HG03457 (cell line): ENCODE data around the gene AGAP1.

Source experiments
- ATAC-seq: cut with Tn5 transposase; IDR thresholded peaks from one replicate; pipeline ENCODE4 v1.9.1; 2021; ENCODE audit warnings: moderate number of reproducible peaks; ENCODE audit not compliant: unreplicated experiment

AGAP1 gene

GRCh38 chr2:235970204-235971040 is 476.6 kb downstream of the AGAP1 start:
- no peak for ATAC-seq

GRCh38 chr2:235976516-235976915 is 482.7 kb downstream of the AGAP1 start:
- ATAC-seq = no peak

DNA sequence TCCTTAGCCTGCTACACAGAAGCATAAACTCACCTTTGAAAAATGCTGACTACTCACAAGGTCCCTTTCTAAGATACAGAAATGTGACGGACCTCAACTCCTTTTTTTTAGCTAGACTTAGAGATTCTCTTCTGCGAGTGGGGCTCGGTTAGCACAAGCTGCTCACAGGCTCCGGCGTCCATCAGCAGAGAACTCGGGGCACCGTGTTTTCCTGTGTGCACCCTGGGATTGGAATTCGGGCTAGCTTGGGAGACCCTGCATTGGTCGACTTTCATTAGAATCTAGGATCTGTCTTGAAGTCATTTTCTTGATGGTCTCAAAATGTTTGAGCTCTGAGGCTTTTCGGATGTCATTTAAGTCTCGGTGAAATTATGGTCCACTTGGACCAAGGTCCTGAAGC is 483.1 kb downstream of the AGAP1 start:
- ATAC-seq = no peak

DNA sequence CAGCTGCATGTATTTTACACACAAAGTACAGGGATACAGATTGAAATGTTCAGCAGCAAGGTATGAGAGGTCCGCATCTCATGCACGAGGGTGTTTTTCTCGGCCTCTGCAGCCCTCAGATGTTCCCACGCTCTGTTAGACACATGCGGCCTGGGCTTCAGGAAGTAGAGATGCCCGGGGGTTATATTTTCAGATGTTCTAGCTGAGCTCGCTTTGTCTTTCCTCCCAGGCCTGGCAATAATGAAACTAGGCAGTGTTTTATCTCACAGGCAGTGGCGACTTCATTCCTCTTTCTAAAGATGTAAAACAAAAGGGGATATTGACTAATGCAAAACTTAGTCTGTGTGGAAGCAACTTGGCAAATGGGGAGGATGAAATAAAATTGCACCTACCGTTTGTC is 483.6 kb downstream of the AGAP1 start:
- no peak for ATAC-seq

DNA sequence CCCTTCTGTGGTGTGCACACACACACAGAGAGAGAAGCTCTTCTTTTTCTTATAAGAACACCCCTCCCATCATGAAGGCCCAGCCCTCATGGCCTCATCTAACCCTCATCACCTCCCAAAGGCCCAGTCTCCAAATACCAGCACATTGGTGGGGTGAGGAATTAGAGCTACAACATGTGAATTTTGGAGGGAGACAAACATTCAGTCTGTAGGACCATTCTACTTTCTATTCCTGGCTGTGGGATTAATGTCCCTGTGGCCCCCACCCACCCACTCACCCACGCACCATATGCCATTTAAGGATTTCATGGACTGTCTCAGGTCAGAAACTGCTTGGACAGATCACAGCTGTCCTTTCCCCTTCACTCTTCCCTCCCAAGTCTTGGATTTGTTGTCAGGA is 484.2 kb downstream of the AGAP1 start:
- ATAC-seq = no peak

DNA sequence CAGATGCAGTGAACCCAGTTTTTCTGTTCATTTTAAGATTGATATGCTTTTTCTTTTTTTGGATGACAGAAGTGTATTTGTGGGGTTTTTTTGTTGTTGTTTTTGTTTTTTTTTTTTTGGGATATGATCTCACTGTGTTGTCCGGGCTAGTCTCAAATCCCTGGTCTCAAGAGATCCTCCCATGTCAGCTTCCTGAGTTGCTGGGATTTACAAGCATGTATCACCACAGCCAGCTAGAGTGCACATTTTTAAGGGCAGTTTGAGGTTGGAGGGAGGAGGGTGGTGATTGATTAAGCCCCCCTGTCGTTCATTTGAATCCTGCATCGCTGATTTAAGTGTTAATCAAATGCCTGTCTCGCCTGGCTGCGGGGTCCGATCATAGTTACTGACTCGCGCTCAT is 485.2 kb downstream of the AGAP1 start:
- ATAC-seq = no peak

- ATAC-seq = no peak
Measured at GRCh38 chr2:235979753-235980435, 486.1 kb downstream of the AGAP1 start.

DNA sequence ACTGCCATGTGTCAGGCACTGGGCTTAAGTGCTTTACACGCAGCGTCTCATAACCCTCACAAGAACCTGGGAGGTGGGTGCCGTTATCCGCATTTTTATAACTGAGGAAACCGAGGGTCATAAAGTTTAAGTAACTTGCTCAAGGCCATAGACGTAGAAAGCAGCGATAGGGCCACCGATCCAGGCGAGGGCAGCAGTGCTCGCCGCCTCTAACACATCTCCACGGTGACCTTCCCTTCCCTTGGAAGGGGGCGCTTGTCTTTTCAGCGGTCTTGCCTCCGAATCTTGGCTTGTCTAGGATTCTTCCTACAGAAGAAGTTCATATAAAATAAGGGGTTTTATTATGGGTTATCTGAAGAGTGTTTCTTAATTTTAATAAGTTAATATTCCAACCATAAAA is 487.8 kb downstream of the AGAP1 start:
- no peak for ATAC-seq

DNA sequence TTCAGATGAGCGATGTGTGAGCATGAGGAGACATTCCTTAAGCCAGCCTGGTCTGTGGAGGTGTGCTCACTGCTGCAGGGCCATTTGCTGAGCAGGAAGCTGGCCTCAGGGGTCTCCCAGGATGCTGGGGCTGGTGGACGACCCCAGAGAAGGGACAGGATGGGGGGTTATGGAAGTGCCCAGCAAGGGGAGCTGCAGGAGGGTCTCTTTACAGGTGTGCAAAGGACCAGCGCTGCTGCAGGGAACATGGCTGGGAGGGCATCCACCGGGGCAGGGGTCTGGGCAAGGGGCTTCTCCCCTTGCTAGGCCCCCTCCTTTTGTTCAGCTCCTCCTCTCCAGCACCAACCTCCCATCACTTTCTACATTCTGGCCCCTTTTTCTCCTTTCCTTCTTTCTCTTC is 489.2 kb downstream of the AGAP1 start:
- ATAC-seq = no peak

DNA sequence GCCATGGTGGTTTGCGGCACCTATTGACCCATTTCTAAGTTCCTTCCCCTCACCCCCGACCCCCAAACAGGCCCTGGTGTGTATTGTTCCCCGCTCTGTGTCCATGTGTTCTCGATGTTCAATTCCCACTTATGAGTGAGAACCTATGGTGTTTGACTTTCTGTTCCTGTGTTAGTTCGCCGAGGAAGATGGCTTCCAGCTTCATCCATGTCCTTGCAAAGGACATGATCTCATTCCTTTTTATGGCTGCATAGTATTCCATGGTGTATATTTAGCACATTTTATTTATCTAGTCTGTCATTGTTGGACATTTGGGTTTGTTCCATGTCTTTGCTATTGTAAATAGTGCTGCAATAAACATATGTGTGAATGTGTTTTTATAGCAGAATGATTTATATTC is 490.7 kb downstream of the AGAP1 start:
- ATAC-seq = no peak

DNA sequence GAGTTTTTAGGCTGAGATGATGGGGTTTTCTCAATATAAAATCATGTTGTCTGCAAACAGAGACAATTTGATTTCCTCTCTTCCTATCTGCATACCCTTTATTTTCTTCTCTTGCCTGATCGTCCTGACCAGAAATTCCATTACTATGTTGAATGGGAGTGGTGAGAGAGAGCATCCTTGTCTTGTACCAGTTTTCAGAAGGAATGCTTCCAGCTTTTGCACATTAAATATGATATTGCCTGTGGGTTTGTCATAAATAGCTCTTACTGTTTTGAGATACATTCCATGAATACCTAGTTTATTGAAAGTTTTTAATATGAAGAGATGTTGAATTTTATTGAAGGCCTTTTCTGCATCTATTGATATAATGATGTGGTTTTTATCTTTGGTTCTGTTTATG is 492.5 kb downstream of the AGAP1 start:
- no peak for ATAC-seq

- ATAC-seq = no peak
Measured at GRCh38 chr2:235988271-235989015, 494.6 kb downstream of the AGAP1 start.

DNA sequence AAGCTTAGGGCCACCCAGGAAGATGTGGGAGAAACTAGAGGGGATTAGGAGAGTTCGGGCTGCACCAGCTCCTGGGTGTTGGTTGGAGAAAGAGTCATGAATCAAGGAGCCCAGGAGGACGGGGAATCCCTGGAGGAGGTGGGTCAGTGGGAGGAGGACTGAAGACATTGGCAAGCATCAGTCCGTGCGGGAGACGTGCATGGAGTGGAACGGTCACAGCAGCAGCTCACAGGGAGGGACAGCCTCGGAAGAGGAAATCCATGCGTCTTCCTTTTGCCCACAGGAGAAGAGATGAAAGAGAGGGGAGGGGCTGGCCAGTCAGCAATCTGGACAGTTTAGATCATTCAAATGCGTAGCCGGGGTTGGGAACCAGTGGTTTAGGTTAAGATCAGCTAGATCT is 495.7 kb downstream of the AGAP1 start:
- no peak for ATAC-seq

GRCh38 chr2:235990344-235990743 is 496.5 kb downstream of the AGAP1 start:
- no peak for ATAC-seq

DNA sequence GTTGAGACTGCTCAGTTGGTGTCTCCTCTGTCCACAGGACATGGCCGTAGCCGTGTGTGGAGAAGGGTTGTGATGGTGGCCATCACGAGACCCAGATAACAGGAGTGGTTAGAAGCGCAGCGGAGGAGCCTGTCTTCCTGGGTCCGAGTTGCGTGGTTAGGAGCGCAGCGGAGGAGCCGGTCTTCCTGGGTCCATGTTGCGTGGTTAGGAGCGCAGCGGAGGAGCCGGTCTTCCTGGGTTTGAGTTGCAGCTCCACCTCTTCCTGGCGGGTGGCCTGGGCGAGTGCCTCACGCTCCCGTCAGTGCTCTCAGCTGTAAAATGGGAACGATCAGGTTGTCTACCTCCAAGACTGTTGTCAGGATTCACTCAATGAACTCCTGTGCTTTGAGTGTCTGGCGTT is 498.2 kb downstream of the AGAP1 start:
- ATAC-seq = no peak

GRCh38 chr2:235996419-235996818 is 502.6 kb downstream of the AGAP1 start:
- no peak for ATAC-seq

- ATAC-seq = no peak
Measured at GRCh38 chr2:235999011-235999410, 505.2 kb downstream of the AGAP1 start.

DNA sequence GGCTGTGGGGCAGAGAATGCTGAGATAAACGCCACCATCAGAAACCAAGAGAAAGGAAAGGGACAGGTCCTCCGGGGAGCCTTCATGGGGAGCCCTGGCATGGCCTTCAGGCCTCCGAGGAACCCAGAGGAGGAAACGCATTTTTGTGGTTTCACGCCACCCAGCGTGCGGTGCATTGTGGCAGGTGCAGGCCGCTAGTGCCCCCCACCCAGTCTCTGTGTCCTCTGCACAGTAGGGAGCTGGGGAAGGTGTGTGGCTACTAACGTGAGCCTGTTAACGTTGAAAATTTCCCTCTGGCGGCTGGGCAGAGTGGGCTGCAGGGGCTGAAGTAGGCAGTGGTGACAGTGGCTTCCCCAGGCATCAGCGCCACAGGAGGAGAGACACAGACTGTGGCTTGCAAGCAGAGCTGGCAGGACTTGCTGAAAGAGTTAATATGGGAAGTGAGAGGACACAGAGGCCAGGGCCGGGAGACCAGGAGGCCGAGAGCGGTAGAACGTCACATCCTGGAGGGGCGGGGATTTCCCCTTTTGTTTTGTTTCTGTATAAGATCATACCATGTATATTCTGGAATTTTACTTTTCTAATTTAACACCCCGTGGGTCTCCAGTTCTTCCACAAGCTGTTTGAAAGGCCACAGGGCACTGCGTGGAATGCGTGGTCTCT is 507.5 kb downstream of the AGAP1 start:
- no peak for ATAC-seq

DNA sequence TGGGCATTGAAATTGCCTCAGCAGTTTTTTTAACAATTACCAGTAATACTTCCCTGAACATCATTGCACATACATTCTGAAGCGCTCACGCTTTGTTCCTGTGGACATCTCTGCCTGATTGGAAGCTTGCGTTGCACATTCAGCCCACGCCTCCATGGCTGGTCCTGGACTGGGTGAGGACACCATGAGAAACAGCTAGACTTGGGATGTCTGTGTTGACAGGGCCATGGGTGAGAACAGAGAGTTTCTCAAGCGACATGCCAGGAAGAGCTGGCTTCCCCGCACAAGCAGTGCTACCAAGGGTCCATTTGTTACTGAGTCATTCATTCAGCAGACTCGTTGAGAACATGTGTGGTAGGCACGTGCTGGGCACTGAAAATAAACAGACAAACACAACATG is 508.0 kb downstream of the AGAP1 start:
- ATAC-seq = no peak

DNA sequence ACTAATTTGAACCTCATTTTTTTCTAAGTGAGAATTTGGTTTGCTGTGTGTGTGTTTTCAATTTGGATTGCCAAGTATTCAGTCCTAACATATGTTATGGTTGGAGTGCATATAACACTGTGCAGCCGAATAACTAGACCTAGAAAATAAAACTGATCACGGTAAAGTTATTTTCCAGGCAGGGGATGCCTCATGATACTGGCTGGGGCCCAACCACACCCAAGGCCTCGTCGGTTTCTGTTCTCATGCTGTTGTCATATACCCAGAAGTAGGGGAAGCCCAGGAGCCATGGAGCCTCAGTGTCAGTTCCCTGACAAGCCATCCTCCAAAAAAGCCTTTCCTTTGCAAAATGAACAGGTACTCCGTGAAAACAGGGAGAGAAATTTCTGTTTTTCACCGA is 514.2 kb downstream of the AGAP1 start:
- no peak for ATAC-seq

DNA sequence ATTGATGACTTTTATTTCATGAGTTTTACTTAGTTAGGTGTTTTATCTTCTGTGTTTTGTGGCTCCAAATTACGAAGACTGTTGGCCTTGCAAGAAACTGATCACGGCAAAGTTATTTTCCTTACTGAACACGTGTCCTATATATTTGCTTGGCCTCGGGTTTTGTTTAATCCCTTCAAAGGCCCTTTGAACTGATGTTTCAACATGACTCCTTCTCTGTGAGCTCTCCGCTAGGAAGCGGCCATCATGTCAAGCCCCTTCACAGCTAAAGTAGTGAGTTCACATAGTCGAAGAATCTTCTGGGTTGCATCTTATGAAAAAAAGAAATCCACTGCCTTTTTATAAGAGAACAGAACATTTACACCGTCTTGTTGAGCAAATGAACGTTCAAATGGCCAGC is 515.0 kb downstream of the AGAP1 start:
- ATAC-seq = no peak
